Stimulated activated CD4-positive, alpha-beta T cell treated with anti-CD3 and anti-CD28 coated beads, Interleukin-4, amount 100 ng/mL, for 24 hours (primary cell): Measurements from ENCODE around the gene SOCS1.

ENCODE experiments used
- DNase-seq: peaks from one replicate; pipeline ENCODE4 v3.0.0-alpha.2; 2020

The SOCS1 gene

DNA sequence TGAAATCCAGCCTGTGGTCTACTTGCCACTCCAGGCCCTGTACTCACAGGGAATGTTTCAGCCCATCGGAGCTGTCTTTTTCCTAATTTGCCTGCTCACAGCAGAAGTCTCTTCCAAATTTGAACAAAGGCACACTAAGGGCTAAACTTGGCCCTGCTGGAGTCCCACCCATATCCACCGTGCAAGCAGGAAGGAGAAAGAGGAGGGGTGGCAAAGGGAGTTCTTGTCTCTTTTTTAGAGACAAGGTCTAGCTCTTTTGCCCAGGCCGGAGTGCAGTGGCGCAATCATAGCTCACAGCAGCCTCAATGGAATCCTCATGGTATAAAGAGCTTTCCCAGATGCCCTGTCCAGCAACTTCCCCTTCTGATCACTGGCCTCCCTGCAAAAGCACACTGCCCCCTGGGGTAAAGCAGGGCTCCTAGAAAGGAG, 27.8 kb upstream of the SOCS1 start:
- no peak for DNase-seq

DNA sequence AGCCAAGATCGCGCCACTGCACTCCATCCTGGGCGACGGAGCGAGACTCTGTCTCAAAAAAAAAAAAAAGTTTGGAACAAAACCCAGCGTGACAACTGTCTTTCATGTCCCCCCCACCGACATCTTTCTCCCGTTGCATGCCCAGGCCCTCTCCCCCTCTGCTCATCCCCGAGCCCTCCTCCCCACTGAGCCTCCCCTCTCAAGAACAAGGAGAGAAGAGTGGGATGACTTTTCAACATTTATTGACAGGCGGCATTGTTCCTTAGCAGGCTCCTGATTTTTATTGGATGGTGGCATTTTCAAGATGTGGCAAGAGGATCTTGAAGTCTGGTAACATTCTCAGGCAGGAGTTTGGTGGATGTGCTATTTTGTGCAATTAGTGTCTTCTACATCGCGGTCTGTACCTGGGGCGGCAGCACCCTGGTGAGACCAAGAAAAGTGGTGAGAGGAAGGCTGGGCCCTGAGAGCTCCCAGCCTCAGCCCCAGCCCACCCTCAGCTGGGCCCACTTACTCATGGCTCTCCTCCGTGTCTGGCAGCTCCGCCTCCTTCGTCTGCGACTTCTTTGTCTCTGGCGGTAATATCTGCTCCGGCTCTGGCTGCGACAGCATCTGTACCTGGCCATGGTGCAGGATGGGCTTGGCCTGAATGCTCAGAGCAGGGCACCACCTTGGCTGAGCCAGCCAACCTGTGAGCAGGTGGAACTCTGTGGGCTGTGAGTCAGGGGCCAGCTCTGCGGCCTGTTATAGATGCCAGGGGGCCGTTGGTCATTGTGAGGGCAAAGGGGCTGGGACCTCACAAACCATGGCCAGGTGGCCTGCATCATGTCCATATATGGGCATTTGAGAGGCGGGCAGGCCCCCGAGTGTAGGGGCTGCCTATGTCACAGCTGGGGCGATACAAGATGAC, 24.9 kb upstream of the SOCS1 start, which contains the start of gene PRM1:
TSS of gene PRM1 (minus strand) at position 715 of the 907 bp plus-strand sequence. CDS start at position 623, 92 bp downstream.
- no peak for DNase-seq

DNA sequence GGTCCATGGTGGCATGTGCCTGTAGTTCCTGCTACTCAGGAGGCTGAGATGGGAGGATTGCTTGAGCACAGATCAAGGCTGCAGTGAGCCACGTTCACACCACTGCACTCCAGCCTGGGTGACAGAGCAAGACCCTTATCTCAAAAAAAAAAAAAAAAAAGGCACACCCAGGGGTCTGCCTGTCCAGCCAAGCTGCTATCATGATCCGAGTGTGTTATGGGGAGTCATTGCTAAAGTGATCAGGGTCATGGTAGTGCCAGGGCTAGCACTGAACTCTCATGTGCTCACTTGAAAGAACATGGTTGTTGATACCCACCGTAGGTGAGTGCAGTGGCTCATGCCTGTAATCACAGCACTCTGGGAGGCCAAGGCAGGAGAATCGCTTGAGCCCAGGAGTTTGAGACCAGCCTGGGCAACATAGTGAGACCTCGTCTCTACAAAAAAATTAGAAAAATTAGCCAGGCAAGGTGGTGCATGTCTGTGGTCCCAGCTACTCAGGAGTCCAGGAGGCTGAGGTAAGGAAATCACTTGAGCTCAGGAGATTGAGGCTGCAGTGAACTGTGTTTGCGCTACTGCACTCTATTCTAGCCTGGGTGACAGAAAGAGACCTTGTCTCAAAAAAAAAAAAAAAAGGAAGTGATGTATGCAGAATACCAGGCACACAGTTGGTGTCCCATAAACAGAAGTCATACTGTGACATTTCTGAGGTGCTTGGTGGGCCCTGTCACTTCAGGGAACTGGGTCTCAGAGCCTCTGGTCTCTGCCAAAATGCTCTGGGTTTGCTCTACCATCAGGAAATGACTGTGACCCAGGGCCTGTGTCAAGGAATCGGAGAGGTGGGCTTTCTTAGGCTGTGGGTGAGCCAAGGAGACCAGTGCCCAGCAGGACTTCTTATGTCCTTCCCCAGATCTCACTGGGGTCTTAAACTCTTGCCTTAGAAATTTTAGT, 23.0 kb upstream of the SOCS1 start:
- DNase-seq: no peak

DNA sequence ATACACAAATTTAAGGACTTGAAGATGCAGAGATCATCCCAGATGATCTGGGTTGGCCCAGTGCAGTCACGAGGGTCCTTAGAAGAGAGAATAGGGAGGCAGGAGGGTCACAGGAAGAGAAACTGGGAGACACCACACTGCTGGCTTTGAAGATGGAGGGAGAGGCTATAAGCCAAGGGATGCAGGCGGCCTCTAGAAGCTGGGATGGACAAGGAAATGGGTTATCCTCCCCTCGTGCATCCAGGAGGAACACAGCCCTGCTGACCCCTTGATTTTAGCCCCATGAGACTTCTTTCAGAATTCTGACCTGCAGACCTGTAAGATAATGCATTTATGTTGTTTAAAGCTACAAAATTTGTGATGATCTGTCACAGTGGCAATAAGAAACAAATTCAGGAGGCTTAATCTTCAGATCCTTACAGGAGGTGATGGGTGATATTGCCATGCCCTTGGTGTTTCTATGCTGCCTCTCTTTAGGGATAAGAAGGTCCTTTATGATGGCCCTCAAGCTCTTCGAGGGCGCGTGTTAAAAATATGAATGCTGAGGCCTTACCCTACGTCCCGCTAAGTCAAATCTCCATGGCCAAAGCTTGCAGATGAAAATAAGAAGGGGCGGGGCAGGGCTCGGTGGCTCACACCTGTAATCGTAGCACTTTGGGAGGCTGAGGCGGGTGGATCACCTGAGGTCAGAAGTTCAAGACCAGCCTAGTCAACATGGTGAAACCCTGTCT, 21.8 kb upstream of the SOCS1 start:
- DNase-seq: no peak

DNA sequence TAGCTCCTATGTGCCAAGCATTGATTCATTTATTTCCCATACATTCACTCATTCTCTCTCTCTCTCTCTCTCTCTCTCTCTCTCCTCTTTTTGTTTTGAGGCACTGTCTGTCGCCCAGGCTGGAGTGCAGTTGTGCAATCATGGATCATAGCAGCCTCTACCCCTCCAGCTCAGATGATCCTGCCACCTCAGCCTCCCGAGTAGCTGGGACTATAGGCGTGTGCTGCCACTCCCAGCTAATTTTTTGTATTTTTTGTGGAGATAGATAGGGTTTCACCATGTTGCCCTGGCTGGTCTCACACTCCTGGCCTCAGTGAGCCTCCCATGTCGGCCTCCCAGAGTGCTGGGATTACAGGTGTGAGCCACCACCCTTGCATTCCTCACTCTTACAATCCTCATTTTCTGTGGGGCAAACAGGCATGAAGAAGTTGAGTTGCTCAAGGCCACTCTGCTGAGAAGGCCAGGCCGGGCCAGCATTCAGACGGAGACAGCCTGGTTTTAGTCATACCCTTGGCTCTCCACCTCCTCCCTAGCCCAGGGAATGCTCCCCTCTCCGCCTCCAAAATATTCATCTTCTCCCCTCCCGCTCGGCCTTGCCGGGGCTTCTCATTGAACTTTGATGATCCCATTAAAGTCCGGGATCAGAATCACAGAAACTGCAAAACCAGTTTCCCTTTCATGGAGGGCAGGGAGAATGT, 21.0 kb upstream of the SOCS1 start:
- no peak for DNase-seq

DNA sequence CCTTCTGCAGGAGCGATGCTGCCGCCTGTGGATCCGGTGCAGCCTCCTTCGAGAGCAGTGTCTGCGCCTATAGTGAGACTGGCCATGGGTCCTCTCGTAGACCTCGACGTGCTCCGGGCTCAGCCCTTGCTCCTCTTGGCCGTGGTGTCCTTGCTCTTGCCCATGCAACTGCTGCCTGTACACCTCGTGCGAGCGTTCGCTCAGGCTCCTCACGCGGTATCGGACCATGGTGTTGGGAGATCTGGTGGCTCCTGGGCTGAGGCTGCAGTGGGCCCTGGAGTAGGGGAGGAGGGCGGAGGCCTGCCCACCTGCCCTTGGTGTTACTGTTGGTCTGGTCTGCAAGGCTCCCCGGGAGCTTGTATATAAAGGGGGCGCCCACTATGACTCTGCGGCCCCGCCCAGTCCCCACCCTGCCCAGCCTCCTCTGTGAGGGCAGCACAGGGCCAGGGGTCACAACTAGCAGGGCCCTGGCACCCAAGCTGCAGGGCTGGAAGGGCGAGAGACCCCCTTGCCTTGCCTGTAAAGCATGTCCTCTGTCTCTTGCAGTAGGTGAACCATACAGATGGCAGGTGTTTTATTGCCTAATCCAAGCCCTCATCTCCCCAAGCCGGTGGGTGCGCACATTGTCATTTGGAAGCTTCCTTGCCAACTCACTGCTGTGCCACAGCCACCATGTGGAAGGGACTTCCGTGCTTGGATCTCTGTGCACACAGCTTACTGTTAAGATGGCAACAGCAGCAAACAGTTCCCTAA, 20.3 kb upstream of the SOCS1 start, which contains the start of gene PRM2:
TSS of gene PRM2 (minus strand) at position 338 of the 753 bp plus-strand sequence. CDS start at position 228, 110 bp downstream.
- DNase-seq: no peak

DNA sequence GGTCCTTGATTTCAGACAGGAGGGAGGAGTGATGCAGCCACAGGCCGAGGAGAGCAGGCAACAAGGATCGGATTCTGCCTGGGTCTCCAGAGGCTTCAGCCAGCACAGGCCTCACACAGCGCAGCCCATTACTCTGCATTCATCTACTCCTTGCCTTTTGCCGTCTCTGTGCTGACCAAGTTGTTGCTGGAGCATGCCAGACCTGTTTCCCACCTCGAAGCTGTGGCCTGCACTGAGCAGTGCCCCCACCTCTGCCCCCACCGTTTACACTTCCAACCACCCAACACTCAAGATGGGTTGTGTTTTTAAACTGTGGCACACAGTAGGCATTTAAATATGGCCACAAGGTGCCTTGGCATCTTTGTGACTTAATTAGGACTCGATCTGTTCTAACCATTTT, 19.0 kb upstream of the SOCS1 start:
- no peak for DNase-seq

DNA sequence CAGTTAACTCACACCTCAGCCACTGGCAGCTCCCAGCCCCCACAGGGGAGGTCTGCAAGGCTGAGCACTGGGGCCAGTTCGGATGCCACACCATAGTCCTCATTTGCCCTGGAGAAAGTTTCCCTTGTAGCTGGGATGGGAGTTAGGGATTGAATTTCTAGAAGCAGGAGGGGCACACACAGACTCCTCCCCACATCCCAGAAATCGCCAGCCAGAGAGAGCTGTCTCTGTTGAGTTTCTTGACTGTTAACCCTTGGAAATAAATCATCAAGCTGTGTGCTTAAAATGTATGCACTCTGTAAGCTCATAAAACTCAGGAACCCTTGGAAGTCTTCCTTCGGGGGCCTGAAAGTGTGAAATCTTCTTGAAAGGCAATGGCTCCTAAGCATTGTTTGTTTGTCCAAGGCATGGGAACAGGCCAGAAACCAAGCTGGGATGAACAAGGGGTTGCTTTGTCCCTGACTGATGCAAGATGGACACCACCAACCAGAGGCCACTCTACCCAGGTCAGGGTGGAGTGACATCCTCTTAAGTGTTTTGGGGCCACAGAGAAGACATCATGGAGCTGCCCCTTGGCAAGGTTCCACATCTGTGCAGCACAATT, 17.8 kb upstream of the SOCS1 start:
- DNase-seq: no peak

DNA sequence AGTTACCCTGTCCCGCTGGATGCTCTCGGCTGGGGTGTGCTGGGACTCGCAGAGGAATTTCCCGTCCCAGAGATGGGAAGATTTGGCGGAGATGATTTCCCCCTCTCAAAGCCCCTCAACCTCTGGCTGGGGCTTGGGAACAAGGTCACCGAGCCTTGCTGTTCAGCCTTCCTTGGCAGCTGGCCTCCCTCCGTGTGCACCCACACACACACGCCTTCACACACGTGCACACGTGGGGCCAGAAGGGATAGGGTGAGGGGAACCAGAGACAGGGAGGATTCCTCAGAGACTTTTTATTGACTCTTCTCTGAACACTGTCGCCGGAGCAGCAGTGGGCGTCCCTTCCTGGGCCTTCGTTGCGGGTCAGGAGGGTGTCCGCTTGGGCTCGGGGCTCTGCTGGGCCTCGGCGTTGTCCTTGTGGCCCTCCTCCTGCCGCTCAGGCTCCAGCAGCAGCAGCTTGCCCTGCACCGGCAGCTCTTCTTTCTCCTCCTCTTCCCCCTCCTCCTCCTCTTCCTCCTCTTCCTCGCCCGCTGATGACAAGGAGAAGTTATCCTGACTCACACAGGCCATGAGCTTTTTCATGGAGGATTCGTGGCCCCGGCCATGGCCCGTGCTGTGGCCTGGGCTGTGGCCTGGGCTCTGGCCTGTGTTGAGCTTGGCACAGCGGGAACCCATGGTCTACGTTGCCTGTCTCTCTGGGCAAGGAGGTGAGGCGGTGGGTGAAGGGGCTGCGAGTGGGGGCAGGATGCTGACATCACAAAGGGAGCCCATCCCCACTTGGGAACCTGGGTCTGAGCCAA, 17.1 kb upstream of the SOCS1 start, which contains the start of gene PRM3:
TSS of gene PRM3 (minus strand) at position 709 of the 800 bp plus-strand sequence. CDS start at position 675, 34 bp downstream.
- no peak for DNase-seq

DNA sequence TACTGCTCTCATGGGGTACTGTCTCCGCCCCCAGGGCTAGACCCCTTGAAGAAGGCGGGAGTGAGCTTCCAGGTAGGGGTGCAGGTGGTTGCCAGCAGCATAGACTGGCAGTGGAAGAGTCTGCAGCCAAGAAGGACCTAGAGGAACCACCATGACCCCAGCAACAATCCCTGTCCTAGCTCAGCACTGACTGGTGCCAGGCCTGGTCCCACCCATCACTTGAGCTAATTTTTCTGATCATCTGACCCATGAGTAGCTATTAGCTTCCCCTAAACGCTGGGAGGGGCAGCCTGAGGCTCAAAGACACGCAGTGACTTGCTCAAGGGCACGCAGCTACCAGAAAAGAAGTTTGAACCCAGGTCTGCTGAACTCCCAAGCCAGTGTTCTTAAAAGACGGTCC, 16.5 kb upstream of the SOCS1 start:
- no peak for DNase-seq

DNA sequence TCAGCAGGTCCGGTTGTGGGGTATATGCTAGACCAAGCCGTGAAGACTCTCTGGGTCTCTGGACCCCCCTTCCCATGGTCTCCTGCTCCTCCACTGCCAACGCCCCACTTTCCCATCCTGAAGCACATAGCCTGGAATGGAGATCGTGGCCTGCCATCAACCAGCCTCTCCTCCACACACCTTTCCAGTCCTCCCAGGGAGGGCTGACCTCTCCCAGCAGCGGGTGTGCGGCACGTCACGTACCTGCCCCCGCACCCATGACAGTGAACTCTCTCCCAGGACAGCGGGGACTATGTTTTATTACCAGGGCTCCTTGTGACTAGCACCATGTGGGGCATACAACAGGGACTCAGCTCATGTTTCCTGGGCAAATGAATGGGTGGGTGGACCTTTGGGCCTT, 15.6 kb upstream of the SOCS1 start:
- DNase-seq: no peak

DNA sequence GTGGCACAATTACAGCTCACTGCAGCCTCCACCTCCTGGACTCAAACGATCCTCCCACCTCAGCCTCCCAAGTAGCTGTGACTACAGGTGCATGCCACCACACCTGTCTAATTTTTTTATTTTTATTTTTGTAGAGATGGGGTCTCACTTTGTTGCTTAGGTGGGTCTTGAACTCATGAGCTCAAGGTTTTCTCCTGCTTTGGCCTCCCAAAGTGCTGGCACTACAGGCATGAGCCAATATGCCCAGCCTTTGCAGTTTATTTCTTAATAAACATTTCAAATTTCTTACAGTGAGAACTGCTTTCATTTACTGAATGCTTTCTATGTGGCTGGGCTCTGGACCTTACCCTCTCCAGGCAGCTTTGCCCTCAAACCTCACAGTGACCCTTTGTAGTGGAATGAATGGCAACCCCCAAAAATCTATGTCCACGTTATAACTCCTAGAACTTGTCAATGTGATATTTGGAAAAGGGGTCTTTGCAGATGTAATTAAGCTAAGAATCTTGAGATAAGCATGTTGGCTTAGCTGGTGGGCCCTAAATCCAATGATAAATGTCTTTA, 14.7 kb upstream of the SOCS1 start:
- no peak for DNase-seq

DNA sequence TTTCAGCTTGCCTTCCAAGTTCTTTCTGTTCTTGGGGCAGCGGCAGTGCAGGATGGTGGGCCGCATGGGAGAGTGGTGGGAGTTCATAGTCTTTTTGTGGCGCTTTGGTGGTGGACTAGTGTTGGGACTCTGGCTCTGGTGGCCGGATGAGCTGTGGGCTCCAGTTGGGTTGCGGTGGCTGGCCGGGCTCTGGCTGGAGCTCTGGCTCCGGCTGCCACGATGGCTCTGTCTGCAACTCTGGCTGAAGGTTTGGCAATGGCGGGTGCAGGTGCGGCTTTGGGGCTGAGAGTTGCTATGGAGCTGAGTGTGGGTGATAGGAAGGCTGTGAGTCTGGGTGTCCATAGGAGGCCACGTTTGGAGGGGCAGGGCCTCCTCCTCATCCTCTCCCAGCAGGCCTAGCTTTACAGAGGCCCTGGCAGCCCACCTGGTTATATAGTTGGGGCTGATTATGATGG, 12.9 kb upstream of the SOCS1 start, which contains the start of gene TNP2:
TSS of gene TNP2 (minus strand) at position 405 of the 455 bp plus-strand sequence. CDS start at position 342, 63 bp downstream.
- no peak for DNase-seq

DNA sequence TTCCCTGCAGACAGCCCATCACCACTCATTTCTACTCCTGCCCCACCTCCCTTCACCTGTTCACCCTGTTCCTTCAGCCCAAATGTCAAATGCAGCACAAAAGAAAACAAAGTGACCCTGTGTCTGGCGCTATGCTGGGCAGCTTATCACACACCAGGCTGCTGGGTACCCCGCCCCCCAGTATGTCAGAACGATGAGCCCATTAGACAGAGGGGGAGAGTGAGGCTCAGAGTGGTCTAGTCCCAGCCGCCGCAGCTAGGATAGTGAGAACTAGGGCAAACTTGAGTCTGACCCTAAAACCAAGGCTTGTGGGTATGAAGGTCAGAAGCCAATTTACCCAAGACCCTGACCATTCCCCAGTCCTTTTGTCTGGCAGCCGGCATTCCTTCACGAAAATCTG, 9.1 kb upstream of the SOCS1 start:
- no peak for DNase-seq

DNA sequence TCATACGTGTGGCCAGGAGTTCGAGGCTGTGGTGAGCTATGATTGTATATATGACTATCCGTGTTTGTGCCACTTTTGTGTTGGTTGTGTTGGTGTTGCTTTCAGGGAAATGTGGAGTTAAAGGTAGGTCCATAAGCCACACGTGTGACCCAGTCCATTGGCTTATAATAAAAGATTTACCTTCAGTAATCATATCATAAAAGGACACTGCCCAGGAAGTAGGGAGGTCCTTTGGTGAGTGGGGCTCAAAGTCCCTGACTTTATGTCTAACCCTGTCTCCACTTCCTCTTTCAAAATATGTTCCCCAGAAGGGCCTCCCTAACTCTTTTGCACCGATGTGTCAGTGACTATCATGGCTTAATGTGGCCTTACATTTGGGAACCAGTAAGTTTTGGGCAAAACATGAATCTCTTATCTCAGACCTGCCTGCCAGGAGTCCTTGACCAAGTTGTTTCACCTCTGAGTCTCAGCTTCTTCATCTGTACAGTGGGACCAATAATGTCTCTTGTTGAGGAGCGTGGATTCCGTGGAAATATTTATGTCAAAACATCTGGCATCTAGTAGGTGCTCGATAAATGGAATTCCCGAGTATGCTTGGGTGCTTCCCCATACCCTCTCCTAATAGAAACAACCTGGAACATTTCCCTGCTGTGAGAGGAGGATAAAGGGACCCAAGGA, 8.3 kb upstream of the SOCS1 start:
- no peak for DNase-seq

DNA sequence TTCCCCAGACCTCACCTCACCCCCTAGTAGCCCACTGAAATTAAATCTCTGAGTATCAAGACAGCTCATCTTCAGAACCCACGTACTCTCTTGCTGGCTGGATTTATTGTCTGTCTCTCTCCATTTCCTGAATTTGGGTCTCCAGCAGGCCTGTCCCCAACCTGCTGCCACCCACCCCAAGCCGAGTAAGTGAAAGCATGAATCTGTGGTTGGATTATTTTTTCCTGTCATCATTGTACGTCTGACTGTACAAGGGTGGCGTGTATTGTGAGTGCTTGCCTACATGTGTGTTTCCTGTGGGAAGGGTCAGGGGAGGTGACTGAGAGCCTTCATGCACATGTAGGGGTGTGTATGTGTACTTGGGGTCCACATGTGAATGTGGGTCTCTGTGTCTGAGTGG, 7.7 kb upstream of the SOCS1 start:
- peak; percentile 77 for DNase-seq

DNA sequence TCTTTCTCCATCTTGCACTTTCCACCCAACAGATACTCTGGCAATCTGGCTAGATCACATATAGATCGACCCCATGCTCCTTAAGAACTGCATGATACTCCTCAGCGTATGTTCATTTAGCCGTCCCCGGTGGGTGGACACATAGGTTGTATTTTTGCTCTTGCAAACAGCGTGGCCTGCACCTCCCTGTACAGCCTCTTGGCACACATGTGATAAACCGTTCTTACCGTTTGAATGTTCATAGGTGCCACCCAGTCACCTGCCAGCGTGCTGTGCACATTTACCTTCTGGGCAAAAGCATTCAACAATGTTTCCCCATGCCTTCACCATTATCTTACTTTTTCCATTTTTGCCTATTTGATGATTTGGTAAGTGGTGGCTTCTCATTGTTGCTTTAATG, 6.9 kb upstream of the SOCS1 start:
- DNase-seq: no peak

DNA sequence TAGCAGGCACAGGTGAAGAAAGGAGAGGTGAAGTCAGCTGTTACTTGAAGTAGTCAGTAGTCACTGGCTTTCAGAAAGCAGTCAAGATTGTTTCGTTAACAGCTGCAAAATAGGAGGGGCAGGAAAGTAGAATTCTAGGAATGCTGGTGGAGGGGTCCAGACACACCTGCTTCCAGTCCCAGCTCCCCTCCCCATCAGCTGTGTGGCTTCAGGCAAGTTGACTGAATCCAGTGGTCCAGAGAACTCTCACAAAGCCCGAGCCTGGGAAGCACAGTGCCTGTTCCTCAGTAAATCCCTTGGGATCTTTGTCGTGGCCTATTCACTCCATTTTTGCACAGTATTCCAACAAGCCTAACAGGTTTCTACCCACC, 4.6 kb upstream of the SOCS1 start:
- DNase-seq: no peak
